GM12878 (cell line): ENCODE results near the gene P3H2. TPM values are rescaled to one million over a fixed set of nuclear protein-coding genes. Genes with fewer than 3 reads are reported as not detected.

Experiments used
- ATAC-seq: fragments of 200-7000 bp; cut with Tn5 transposase; 3 replicates; pipeline ENCODE4 v1.9.1; 2020; ENCODE audit warnings: mild to moderate bottlenecking, moderate library complexity
- BruUV-seq: library from RNA; stranded (reverse); fragments of 400-500 nt; replicated peaks from 2 replicates; lab custom pipeline; 2021; lab: Mats Ljungman, UMichigan
- CTCF ChIA-PET: fragments of 300-600 bp; sonication (Branson Sonifier 250); formaldehyde crosslinking; extraction: SDS; loops from one replicate; lab custom pipeline; 2021; ENCODE audit warnings: inconsistent platforms; lab: Yijun Ruan, JAX
- POLR2A ChIA-PET: fragments of 350-600 bp; formaldehyde crosslinking; extraction: SDS; loops from one replicate; lab custom pipeline; 2021; ENCODE audit warnings: inconsistent platforms; lab: Charles Lee
- RAD21 ChIA-PET: fragments of 300-600 bp; sonication (Branson Sonifier 250); formaldehyde crosslinking; loops from one replicate; lab custom pipeline; 2023; ENCODE audit warnings: antibody characterized with exemption; ENCODE audit not compliant: unreplicated experiment; lab: Charles Lee
- SMC1A ChIA-PET: fragments of 300-600 bp; sonication (Branson Sonifier 250); formaldehyde crosslinking; loops from one replicate; lab custom pipeline; 2023; ENCODE audit not compliant: unreplicated experiment, uncharacterized antibody; lab: Charles Lee
- DNase-seq: peaks from one replicate; pipeline ENCODE4 v3.0.0-alpha.2; 2011; ENCODE audit warnings: low read depth, low spot score
- FAIRE-seq: peaks from 3 replicates; lab custom pipeline; 2011; peaks lifted over from hg19 to GRCh38; lab: Jason Lieb, UNC
- H2AFZ ChIP-seq: 2 replicates; pipeline ENCODE4 v1.6.0; 2011; ENCODE audit warnings: low read depth, low read length, control low read depth; ENCODE audit not compliant: control insufficient read depth
- H3K27ac ChIP-seq: 2 replicates; pipeline ENCODE4 v1.5.1; 2011; ENCODE audit warnings: control low read depth; ENCODE audit not compliant: control insufficient read depth, insufficient read depth
- H3K27me3 ChIP-seq, 2 experiments: replicated peaks in 1 of 2; 2 replicates each; pipeline versions ENCODE4 v1.6.0 to v1.6.1; 2011; ENCODE audit warnings: low read length in 1 of 2; ENCODE audit not compliant: control insufficient read depth in 2 of 2, insufficient read depth in 2 of 2
- H3K36me3 ChIP-seq, 2 experiments: 2 replicates each; pipeline ENCODE4 v1.5.1; 2011; ENCODE audit warnings: low read length in 1 of 2; ENCODE audit not compliant: control insufficient read depth in 2 of 2, insufficient read depth in 2 of 2
- H3K4me1 ChIP-seq: 2 replicates; pipeline ENCODE4 v1.6.1; 2011; ENCODE audit warnings: mild to moderate bottlenecking, low read length, moderate library complexity, mixed read lengths; ENCODE audit not compliant: control insufficient read depth, insufficient read depth
- H3K4me2 ChIP-seq: 2 replicates; pipeline ENCODE4 v1.6.0; 2011; ENCODE audit warnings: control low read depth; ENCODE audit not compliant: control insufficient read depth, insufficient read depth
- H3K4me3 ChIP-seq: fragments of 200-600 bp; sonication (generic); 2 replicates; pipeline ENCODE4 v1.5.1; 2016
- H3K79me2 ChIP-seq: 2 replicates; pipeline ENCODE4 v1.6.0; 2011; ENCODE audit warnings: low read length; ENCODE audit not compliant: control insufficient read depth, insufficient read depth
- H3K9ac ChIP-seq: 2 replicates; pipeline ENCODE4 v1.8.0; 2011; ENCODE audit warnings: low read length, control low read depth, mixed read lengths; ENCODE audit not compliant: control insufficient read depth, insufficient read depth
- H3K9me3 ChIP-seq: replicated peaks from 3 replicates; pipeline ENCODE4 v1.5.1; 2011; ENCODE audit warnings: mild to moderate bottlenecking, low read length; ENCODE audit not compliant: control insufficient read depth, insufficient read depth
- H4K20me1 ChIP-seq: 2 replicates; pipeline ENCODE4 v1.6.0; 2011; ENCODE audit not compliant: control insufficient read depth, insufficient read depth
- BHLHE40 ChIP-seq, 2 experiments: fragments of 450-650 bp in 1 of 2; IDR thresholded peaks; 2 replicates each; pipeline ENCODE4 v1.6.1; 2011 to 2017; ENCODE audit warnings: low read depth in 2 of 2, borderline replicate concordance in 1 of 2, improper control_type of control experiment in 1 of 2, low read length in 1 of 2, mild to moderate bottlenecking in 1 of 2
- CBX3 ChIP-seq: fragments of 200-600 bp; sonication (generic); IDR thresholded peaks from 2 replicates; pipeline ENCODE4 v1.6.1; 2016; ENCODE audit warnings: low read depth, borderline replicate concordance
- CBX5 ChIP-seq: sonication (generic); IDR thresholded peaks from 2 replicates; pipeline ENCODE4 v1.6.1; 2016; ENCODE audit warnings: low read depth, moderate library complexity, mild to moderate bottlenecking, inconsistent platforms
- CEBPB ChIP-seq, 2 experiments: fragments of 150-350 bp in 1 of 2; IDR thresholded peaks; 2 replicates each; pipeline ENCODE4 v1.6.1; 2012 to 2014; ENCODE audit warnings: low read depth in 2 of 2, low read length in 2 of 2, borderline replicate concordance in 1 of 2, inconsistent platforms in 1 of 2
- CREB1 ChIP-seq: IDR thresholded peaks from 2 replicates; pipeline ENCODE4 v1.6.1; 2012; ENCODE audit warnings: low read depth, mild to moderate bottlenecking, inconsistent platforms
- DPF2 ChIP-seq: fragments of 450-650 bp; IDR thresholded peaks from 2 replicates; pipeline ENCODE4 v1.6.1; 2017; ENCODE audit warnings: mild to moderate bottlenecking
- ETV6 ChIP-seq, 2 experiments: fragments of 450-650 bp in 1 of 2; IDR thresholded peaks in 1 of 2; conservative IDR thresholded peaks in 1 of 2; 2 replicates each; pipeline ENCODE4 v1.6.1; 2014; ENCODE audit warnings: antibody characterized with exemption in 1 of 2, borderline replicate concordance in 1 of 2, low read depth in 1 of 2, mild to moderate bottlenecking in 1 of 2, moderate library complexity in 1 of 2
- FOXM1 ChIP-seq: IDR thresholded peaks from 2 replicates; pipeline ENCODE4 v1.6.1; 2012; ENCODE audit warnings: low read depth, mild to moderate bottlenecking, inconsistent platforms, low read length, moderate library complexity
- SMAD5 ChIP-seq: IDR thresholded peaks from 2 replicates; pipeline ENCODE4 v1.6.1; 2016; ENCODE audit warnings: antibody characterized with exemption, low read depth
- SP1 ChIP-seq: IDR thresholded peaks from one replicate; pipeline ENCODE4 v1.6.1; 2011; ENCODE audit warnings: low read depth, low read length
- SRF ChIP-seq, 2 experiments: IDR thresholded peaks; 2 replicates each; pipeline ENCODE4 v1.6.1; 2011; ENCODE audit warnings: low read depth in 2 of 2, low read length in 2 of 2, mild to moderate bottlenecking in 1 of 2, moderate library complexity in 1 of 2
- STAT1 ChIP-seq: fragments of 450-650 bp; conservative IDR thresholded peaks from 2 replicates; pipeline ENCODE4 v1.6.1; 2014; ENCODE audit warnings: antibody characterized with exemption, mild to moderate bottlenecking
- WGBS: methylation state at CpG from one replicate; pipeline ENCODE4 v1.1.6; 2016; ENCODE audit warnings: low lambda C conversion rate; ENCODE audit not compliant: insufficient replicate concordance, insufficient coverage; ENCODE audit errors: missing lambda C conversion rate; 5-methylcytosine and 5-hydroxymethylcytosine counted together
- in situ Hi-C: fragments of 300-500 bp; cut with MboI; formaldehyde crosslinking; loops from 9 replicates; pipeline ENCODE4 v1.14.3; 2018; ENCODE audit warnings: mixed read lengths
- intact Hi-C: fragments of 100-400 bp; cut with micrococcal nuclease; formaldehyde crosslinking; loops from one replicate; pipeline ENCODE4 v1.14.2; 2022; ENCODE audit not compliant: unreplicated experiment
- polyA plus RNA-seq, 11 experiments: library from polyadenylated mRNA; depleted of rRNA in 4 of 11; unstranded in 6 of 11; stranded (reverse) in 5 of 11; fragments of >200 nt; fragmentation: Nextera tagmentation in 4 of 11; fragmentation: Illumina TruSeq in 1 of 11; extraction: Ambion mirVana in 4 of 11; extraction: Trizol in 1 of 11; gene quantifications; 1 replicate in 1 of 11; 2 replicates in 10 of 11; pipeline versions ENCODE4 v1.2.1 to v1.2.3, GENCODE V29; 2011 to 2016; ENCODE audit warnings: inconsistent platforms in 2 of 11, missing spikeins in 2 of 11, low read depth in 1 of 11
- total RNA-seq, 4 experiments: library from RNA; depleted of rRNA in 3 of 4; stranded (reverse); fragments of >200 nt in 3 of 4; fragmentation: Illumina TruSeq in 1 of 4; extraction: Trizol in 1 of 4; gene quantifications; 2 replicates each; pipeline versions ENCODE4 v1.2.1 to v1.2.3, GENCODE V29; 2013 to 2021
- TF ChIP-seq, protein P1 (sequence below): IDR thresholded peaks from 2 replicates; pipeline ENCODE4 v1.6.1; 2012; ENCODE audit warnings: low read depth, low read length, improper control_type of control experiment

Gene P3H2
- total and polyA plus RNA-seq, 10 of the 15 experiments (the other 5 are each of a cell fraction or from before 2014, with no cell fraction given), result 27.0 to 97.6 (median 83.2) TPM

DNA sequence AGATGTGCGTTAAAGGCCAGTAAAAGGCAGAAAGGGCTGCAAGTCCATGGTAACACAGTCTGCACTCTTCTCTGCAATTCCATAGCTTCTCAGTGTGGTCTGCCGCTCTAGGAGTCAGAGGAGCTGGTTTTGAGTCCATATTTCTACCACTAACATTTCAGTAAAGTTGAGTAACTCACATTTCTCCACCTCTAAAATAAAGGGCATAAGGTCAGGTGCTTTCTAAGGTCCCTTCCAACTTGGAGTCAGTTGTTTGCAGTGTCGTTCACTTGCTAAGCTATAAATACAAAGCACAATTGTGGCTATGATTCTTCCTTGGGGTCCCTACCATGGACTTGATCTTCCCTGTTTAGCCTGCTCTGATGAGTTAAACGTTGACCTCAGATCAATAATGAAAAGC, 171.1 kb downstream of the P3H2 start:
- H3K9ac ChIP-seq, result no peak overlapping the region
- peaks cover 3% of the 10 kb centered on the region; the same call in 1 of the 2 replicates for H3K4me1 ChIP-seq
- no peak overlapping the region for H2AFZ ChIP-seq
- H3K36me3 ChIP-seq, result no peaks in the 10 kb centered on the region
- no peak overlapping the region for H3K27ac ChIP-seq
- SMC1A ChIA-PET, result interaction anchor here (0.7 to 11.1 kb wide), 9 partner anchors 11 to 677 kb away, joined by 3 to 213 read pairs (median 4); no protein-coding TSS in a partner anchor
- POLR2A ChIA-PET, result no interaction called here
- in situ Hi-C loops, result no loop called here
- TF ChIP-seq DPF2 (no peak), SMAD5 (no peak), CBX3 (no peak), BHLHE40 (IDR thresholded peaks at IDR 0.05; ENCODE audit: borderline replicate concordance in 1 of 2, low read depth in 2 of 2, low read length in 1 of 2) (no peak), CEBPB (IDR thresholded peaks at IDR 0.05; ENCODE audit: borderline replicate concordance in 1 of 2, low read depth in 2 of 2, low read length in 2 of 2) (no peak), FOXM1 (no peak), STAT1 (no peak), SP1 (no peak), ETV6 (conservative IDR thresholded peaks at IDR 0.05 in 1 of 2, IDR thresholded peaks at IDR 0.05 in 1 of 2; ENCODE audit: borderline replicate concordance in 1 of 2, low read depth in 1 of 2) (no peak), CBX5 (no peak), SRF (IDR thresholded peaks at IDR 0.05; ENCODE audit: low read depth in 2 of 2, low read length in 2 of 2) (no peak), CREB1 (no peak)
- TF ChIP-seq, protein P1, sequence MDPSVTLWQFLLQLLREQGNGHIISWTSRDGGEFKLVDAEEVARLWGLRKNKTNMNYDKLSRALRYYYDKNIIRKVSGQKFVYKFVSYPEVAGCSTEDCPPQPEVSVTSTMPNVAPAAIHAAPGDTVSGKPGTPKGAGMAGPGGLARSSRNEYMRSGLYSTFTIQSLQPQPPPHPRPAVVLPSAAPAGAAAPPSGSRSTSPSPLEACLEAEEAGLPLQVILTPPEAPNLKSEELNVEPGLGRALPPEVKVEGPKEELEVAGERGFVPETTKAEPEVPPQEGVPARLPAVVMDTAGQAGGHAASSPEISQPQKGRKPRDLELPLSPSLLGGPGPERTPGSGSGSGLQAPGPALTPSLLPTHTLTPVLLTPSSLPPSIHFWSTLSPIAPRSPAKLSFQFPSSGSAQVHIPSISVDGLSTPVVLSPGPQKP, result no peak
- no TSS peak for BruUV-seq
- no peaks in the 10 kb centered on the region for H4K20me1 ChIP-seq
- no peak overlapping the region for H3K4me2 ChIP-seq
- WGBS, result 68% methylated on average over 4 of the region's 4 CpGs
- no peak for ATAC-seq
- RAD21 ChIA-PET, result interaction anchor here (1.1 to 7.6 kb wide), 4 partner anchors 434 to 677 kb away, joined by 3 to 195 read pairs (median 36); no protein-coding TSS in a partner anchor
- intact Hi-C loops, result loop anchor here (2.0 to 10.0 kb wide), 3 partner anchors 262 to 437 kb away; no protein-coding TSS in a partner anchor
- no peak overlapping the region for H3K4me3 ChIP-seq
- FAIRE-seq, result no peak
- CTCF ChIA-PET, result interaction anchor here (0.8 to 9.2 kb wide), 8 partner anchors 9 to 678 kb away, joined by 3 to 288 read pairs (median 18); no protein-coding TSS in a partner anchor
- H3K9me3 ChIP-seq, result no peaks in the 10 kb centered on the region
- no peaks in the 10 kb centered on the region; a peak in 1 of 4 replicates for H3K27me3 ChIP-seq
- DNase-seq, result no peak
- no peaks in the 10 kb centered on the region for H3K79me2 ChIP-seq
